GM12801 (cell line): Measurements from ENCODE around the gene MMD.

Experiments used
- TF ChIP-seq, protein P1 (sequence below): IDR thresholded peaks from one replicate; pipeline ENCODE4 v1.5.1; 2011; ENCODE audit warnings: control low read depth; ENCODE audit not compliant: insufficient read length; ENCODE audit errors: extremely low read depth

The MMD gene

DNA sequence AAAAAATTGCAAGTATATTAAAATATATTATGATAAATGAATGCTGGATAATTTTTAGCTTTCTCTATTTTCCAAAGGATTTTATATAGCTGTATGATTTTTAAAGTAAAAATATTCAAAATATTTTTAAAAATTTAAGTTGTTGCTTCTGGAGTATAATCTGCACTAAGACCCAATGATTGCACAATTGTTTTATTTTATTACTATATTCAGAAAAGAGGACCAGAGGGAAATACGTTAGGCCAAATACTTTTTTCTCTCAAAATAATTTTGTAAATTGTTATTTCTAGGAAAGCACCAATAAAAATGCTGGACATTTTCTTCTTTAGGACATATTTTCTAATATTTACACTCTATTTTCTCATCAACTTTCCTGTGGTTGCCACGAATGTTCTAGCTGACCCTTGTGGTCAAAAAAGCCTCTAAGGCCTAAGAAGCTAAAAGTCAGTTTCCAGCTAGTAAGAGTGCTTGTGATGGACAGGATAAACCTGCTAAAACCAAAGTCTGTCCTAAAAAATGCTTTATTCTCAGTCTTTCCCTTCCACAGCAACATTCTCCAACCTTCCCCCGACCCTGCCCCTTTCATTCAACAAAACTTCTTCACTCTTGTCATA is 31.2 kb downstream of the MMD start:
- TF ChIP-seq, protein P1, sequence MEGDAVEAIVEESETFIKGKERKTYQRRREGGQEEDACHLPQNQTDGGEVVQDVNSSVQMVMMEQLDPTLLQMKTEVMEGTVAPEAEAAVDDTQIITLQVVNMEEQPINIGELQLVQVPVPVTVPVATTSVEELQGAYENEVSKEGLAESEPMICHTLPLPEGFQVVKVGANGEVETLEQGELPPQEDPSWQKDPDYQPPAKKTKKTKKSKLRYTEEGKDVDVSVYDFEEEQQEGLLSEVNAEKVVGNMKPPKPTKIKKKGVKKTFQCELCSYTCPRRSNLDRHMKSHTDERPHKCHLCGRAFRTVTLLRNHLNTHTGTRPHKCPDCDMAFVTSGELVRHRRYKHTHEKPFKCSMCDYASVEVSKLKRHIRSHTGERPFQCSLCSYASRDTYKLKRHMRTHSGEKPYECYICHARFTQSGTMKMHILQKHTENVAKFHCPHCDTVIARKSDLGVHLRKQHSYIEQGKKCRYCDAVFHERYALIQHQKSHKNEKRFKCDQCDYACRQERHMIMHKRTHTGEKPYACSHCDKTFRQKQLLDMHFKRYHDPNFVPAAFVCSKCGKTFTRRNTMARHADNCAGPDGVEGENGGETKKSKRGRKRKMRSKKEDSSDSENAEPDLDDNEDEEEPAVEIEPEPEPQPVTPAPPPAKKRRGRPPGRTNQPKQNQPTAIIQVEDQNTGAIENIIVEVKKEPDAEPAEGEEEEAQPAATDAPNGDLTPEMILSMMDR: no peak

DNA sequence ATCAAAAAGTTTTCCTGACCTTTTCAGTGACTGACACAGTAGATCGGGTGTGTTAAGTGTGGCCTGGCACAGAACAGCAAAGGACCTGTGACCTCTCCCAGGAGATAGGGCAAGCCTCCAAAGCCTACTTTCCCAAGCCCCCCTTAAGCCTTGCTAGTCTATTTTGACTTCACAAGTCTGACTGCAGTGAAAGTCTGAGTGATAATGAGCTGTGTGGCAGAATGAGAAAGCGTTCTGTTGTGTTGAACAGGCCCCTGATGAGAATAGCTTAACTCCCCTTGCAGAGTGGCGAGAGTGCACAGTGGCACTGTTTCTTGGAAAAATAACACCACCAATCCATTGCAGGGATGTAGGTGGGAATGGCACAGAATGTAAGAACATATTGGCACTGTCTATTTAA is 32.8 kb downstream of the MMD start:
- TF ChIP-seq, protein P1: no peak

DNA sequence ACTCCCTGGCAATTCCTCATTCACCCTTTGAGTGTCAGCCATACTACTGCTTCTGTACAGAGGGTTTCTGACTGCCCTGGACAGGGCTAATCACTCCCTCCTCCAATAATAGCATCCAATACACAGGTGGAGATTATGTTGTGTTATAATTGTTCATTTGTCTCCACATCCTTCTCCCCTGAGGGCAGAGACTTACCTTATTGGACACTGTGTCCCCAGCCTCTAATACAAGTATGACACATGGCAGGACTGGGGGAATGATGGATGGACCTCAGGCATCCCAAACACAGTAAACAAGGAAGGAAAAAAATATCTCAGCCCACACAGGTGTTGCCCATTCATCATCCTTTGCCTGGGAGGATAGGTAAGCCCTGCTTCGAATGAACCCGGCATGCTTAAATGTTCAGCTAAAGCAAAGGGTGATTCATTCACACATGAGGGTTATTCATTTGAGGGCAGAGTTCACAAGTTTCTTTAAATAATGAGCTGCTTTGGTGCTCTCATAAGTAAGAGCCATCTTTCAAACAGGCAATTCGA is 34.8 kb downstream of the MMD start:
- TF ChIP-seq, protein P1: no peak

DNA sequence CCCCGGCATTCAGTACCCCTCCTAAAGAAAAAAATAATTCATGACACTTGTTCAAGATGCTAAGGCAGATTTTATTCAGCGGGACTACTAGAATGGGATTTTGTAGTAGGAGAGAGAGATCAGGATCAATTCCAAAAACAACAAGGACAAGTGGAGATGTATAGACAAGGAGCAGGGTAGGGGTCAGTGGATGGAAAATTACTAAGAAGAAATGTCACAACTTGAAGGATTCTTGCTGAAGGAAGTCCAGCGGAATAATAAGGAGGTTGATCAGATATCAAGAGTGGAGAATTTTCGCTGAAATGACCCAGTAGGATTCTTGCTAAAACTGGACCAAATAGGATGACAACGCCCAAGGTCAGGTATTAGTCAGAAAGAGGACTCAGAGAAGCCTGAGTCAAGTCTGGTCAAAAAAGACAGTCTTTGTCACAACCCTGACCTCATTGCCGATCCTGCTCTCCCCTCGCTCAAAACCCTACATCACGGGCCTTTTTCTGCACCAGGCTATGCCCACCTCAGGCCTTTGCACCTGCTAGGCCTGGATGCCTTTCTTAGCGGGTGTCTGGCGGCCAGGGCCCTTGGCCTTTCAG is 36.9 kb downstream of the MMD start:
- TF ChIP-seq, protein P1: no peak

DNA sequence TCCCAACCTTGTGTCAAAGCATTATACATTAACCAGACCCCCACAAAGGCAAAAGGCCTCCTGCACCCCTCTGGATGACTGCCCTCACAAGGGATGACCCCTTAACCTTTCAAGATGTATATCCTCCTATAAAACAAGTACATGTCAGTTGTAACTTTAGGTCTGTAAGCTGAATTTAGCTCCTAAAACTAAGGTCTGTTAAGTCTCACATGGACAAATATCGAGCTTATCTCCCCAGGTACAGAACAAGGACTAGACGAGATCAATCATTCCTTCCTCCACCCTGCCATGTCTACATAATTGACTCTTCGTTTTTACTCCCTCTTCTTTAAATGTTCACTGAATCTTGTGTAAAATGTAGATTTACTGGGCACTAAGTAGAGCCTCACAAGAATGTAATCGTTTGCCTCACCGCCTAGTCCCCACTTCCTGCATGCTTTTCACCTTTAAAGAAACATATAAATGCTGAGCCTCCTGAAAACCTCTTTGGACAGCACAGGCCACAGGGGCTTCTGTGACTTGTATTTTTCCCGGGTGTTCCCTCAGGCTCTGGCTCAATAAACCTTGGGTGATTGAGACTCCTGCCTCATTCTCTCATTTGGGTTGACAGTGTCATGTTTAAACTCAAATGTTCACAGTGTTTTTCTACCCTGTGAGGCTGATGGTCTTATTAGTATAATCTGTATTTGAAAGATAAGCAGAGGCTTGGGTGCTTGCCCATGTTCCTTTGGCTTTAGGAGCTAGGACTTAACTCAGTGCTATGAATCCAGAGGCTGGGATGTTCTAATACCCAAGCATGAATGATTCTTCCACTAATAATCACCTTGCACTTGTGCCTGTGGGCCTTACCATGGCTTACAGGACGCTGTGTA is 37.6 kb downstream of the MMD start:
- TF ChIP-seq, protein P1: no peak

DNA sequence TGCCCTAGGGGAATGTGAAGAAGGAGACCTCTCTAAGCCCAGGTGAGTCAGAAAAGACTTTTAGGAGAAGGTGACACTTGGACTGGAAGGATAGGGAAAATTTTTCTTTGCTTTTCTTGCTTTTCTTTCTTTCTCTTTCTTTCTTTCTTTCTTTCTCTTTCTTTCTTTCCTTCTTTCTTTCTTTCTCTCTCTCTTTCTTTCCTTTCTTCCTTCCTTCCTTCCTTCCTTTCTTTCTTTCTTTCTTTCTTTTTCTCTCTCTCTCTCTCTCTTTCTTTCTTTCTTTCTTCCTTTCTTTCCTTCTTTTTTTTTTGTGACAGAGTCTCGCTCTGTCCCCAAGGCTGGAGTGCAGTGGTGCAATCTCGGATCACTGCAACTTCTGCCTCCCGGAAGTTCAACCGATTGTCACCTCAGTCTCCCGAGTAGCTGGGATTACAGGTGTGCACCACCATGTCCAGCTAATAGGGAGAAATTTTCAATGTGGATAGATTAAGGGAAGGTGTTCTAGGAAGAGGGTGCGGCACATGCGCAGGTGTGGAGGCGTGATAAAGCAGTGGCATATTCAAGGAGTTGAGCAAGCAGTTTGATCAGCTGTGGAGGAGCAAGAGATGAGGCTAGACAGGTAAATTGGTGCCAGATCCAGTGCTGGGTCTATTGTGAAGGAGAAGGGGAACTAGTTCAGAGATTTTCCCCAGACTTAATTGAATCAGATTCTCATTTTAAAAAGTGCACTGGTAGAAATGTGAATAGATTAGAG is 40.4 kb downstream of the MMD start:
- TF ChIP-seq, protein P1: no peak
